Mesenchymal stem cell (in vitro differentiated cells and primary cell): Measurements from ENCODE around the gene CMSS1. TPM values are rescaled to one million over a fixed set of nuclear protein-coding genes. Genes with fewer than 3 reads are reported as not detected.

ENCODE experiments used
- small RNA-seq: library from polyadenylated mRNA; stranded (forward); fragments of <200 nt; extraction: miRNeasy Mini kit (QIAGEN cat#:217004); gene quantifications from one replicate; pipeline ENCODE3, GENCODE V24; 2013; ENCODE audit warnings: low read depth

Gene CMSS1

Small RNA genes lying within 50 kb of the gene (small RNA-seq; reads per million reads assigned to genes)
- gene MIR3921, result not detected
